GM12801 (cell line): ENCODE results near the gene CLN6.

ENCODE experiments used
- TF ChIP-seq, protein P1 (sequence below): IDR thresholded peaks from one replicate; pipeline ENCODE4 v1.5.1; 2011; ENCODE audit warnings: control low read depth; ENCODE audit not compliant: insufficient read length; ENCODE audit errors: extremely low read depth

The CLN6 gene

GRCh38 chr15:68163191-68163590 is 66.3 kb downstream of the CLN6 start:
- TF ChIP-seq, protein P1, sequence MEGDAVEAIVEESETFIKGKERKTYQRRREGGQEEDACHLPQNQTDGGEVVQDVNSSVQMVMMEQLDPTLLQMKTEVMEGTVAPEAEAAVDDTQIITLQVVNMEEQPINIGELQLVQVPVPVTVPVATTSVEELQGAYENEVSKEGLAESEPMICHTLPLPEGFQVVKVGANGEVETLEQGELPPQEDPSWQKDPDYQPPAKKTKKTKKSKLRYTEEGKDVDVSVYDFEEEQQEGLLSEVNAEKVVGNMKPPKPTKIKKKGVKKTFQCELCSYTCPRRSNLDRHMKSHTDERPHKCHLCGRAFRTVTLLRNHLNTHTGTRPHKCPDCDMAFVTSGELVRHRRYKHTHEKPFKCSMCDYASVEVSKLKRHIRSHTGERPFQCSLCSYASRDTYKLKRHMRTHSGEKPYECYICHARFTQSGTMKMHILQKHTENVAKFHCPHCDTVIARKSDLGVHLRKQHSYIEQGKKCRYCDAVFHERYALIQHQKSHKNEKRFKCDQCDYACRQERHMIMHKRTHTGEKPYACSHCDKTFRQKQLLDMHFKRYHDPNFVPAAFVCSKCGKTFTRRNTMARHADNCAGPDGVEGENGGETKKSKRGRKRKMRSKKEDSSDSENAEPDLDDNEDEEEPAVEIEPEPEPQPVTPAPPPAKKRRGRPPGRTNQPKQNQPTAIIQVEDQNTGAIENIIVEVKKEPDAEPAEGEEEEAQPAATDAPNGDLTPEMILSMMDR, result no peak

GRCh38 chr15:68158046-68158628 is 71.4 kb downstream of the CLN6 start:
- TF ChIP-seq, protein P1, result no peak

DNA sequence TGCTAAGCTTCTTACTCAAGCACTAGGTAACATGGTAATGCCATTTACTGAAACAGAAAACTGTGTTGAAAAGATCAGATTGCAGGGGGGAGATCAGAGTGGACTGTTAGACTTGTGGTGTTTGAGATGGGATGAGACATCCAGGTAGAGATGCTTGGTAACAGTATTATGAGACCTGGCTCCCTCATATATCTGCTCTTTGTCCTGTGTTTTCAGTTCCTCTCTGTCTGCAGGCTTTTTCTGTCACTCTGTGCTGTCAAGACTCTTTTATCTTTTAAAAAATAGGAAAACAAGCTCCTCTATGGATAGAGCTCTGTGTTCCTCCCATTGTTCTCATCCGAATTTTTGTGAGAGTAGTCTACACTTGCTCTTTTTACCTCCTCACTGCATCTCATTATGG is 72.5 kb downstream of the CLN6 start:
- TF ChIP-seq, protein P1, result no peak
